Muscle of arm (tissue), 14 donors: ENCODE measurements around the gene TYRO3. TPM values are rescaled to one million over a fixed set of nuclear protein-coding genes. Genes with fewer than 3 reads are reported as not detected.
A peak's percentile ranks its signal among the peaks of the same experiment; 100 is the strongest.

Experiments
- DNase-seq: peaks from one replicate; pipeline ENCODE4 v3.0.0-alpha.2; 2013
- long read RNA-seq, 11 donors: transcript quantifications; one replicate each; lab custom pipeline, GENCODE V29; 2026
- polyA plus RNA-seq, 12 donors: library from polyadenylated mRNA; unstranded; fragments of 120-200 nt; gene quantifications; one replicate each; pipeline ENCODE4 v1.2.1, GENCODE V29; 2013; ENCODE audit not compliant: insufficient read length in 12 of 12

TYRO3 gene
- polyA plus RNA-seq = 10 to 100 TPM in 11 of 12 donors, not detected in 1; 12.1 to 31.9 (median 20.8) TPM
- long read RNA-seq, donor 1, full-length matches to known transcripts = 26 of 26 reads
- long read RNA-seq, donor 1, partial matches to known transcripts = 0 of 26 reads
- long read RNA-seq, donor 1, other reads (novel, unspliced or antisense) = 0 of 26 reads
- long read RNA-seq, donor 2, full-length matches to known transcripts = 5 of 5 reads
- long read RNA-seq, donor 2, partial matches to known transcripts = 0 of 5 reads
- long read RNA-seq, donor 2, other reads (novel, unspliced or antisense) = 0 of 5 reads
- long read RNA-seq, donor 3, full-length matches to known transcripts = 5 of 5 reads
- long read RNA-seq, donor 3, partial matches to known transcripts = 0 of 5 reads
- long read RNA-seq, donor 3, other reads (novel, unspliced or antisense) = 0 of 5 reads
- long read RNA-seq, donor 4, partial matches to known transcripts = 0 of 4 reads
- long read RNA-seq, donor 4, other reads (novel, unspliced or antisense) = 0 of 4 reads
- long read RNA-seq, donor 5, full-length matches to known transcripts = 4 of 4 reads
- long read RNA-seq, donor 5, partial matches to known transcripts = 0 of 4 reads
- long read RNA-seq, donor 5, other reads (novel, unspliced or antisense) = 0 of 4 reads
- long read RNA-seq, donor 6, full-length matches to known transcripts = 5 of 5 reads
- long read RNA-seq, donor 6, partial matches to known transcripts = 0 of 5 reads
- long read RNA-seq, donor 6, other reads (novel, unspliced or antisense) = 0 of 5 reads
- long read RNA-seq, donor 7, full-length matches to known transcripts = 3 of 3 reads
- long read RNA-seq, donor 7, partial matches to known transcripts = 0 of 3 reads
- long read RNA-seq, donor 7, other reads (novel, unspliced or antisense) = 0 of 3 reads
- long read RNA-seq, donor 8, full-length matches to known transcripts = 6 of 6 reads
- long read RNA-seq, donor 8, partial matches to known transcripts = 0 of 6 reads
- long read RNA-seq, donor 8, other reads (novel, unspliced or antisense) = 0 of 6 reads
- long read RNA-seq, donor 9, transcript TYRO3-209 (1 exons, 2,004 nt) = major isoform, 5 of 5 reads
- long read RNA-seq, donor 9, partial matches to known transcripts = 0 of 5 reads
- long read RNA-seq, donor 9, other reads (novel, unspliced or antisense) = 0 of 5 reads
- long read RNA-seq, donor 10, full-length matches to known transcripts = 2 of 2 reads
- long read RNA-seq, donor 10, partial matches to known transcripts = 0 of 2 reads
- long read RNA-seq, donor 10, other reads (novel, unspliced or antisense) = 0 of 2 reads
- long read RNA-seq, donor 11, full-length matches to known transcripts = 14 of 14 reads
- long read RNA-seq, donor 11, partial matches to known transcripts = 0 of 14 reads
- long read RNA-seq, donor 11, other reads (novel, unspliced or antisense) = 0 of 14 reads

- peak; percentile 69 for DNase-seq
Observed at GRCh38 chr15:41558400-41559238, at the start of gene TYRO3. Gene TYRO3, plus strand, starts transcription at chr15:41559212. Its CDS starts 46 bp downstream, at chr15:41559258.

GRCh38 chr15:41510728-41511127, 48.3 kb upstream of the TYRO3 start:
- no peak for DNase-seq

GRCh38 chr15:41511331-41511898, 47.6 kb upstream of the TYRO3 start:
- no peak for DNase-seq

- no peak for DNase-seq
Observed at GRCh38 chr15:41511899-41512369, 47.1 kb upstream of the TYRO3 start.

GRCh38 chr15:41512512-41512939, 46.5 kb upstream of the TYRO3 start:
- DNase-seq = no peak

GRCh38 chr15:41512940-41513505, 46.0 kb upstream of the TYRO3 start:
- DNase-seq = no peak

- no peak for DNase-seq
Observed at GRCh38 chr15:41513506-41514227, 45.3 kb upstream of the TYRO3 start, which contains the start of gene LTK. Gene LTK, minus strand, starts transcription at chr15:41513827. Its CDS starts 118 bp downstream, at chr15:41513709.

- no peak for DNase-seq
Observed at GRCh38 chr15:41517895-41518449, 41.0 kb upstream of the TYRO3 start.

GRCh38 chr15:41520636-41521035, 38.4 kb upstream of the TYRO3 start:
- no peak for DNase-seq

GRCh38 chr15:41521614-41522013, 37.4 kb upstream of the TYRO3 start:
- no peak for DNase-seq

GRCh38 chr15:41523097-41523496, 35.9 kb upstream of the TYRO3 start:
- no peak for DNase-seq

GRCh38 chr15:41530363-41530956, 28.6 kb upstream of the TYRO3 start:
- no peak for DNase-seq

GRCh38 chr15:41535544-41535943, 23.5 kb upstream of the TYRO3 start:
- DNase-seq = no peak

GRCh38 chr15:41536866-41537265, 22.1 kb upstream of the TYRO3 start:
- DNase-seq = no peak

- no peak for DNase-seq
Observed at GRCh38 chr15:41543521-41543870, 15.5 kb upstream of the TYRO3 start.

GRCh38 chr15:41544650-41545015, 14.4 kb upstream of the TYRO3 start:
- DNase-seq = no peak

- DNase-seq = no peak
Observed at GRCh38 chr15:41545218-41545617, 13.8 kb upstream of the TYRO3 start.
